ENCODE results near the gene ARSB.
A peak's percentile ranks its signal among the peaks of the same experiment; 100 is the strongest.
"Not testable (repeated sequence)": the region's sequence is repeated elsewhere in the genome, so short reads cannot be mapped to it uniquely, and the experiment has no call there.

ARSB gene

DNA sequence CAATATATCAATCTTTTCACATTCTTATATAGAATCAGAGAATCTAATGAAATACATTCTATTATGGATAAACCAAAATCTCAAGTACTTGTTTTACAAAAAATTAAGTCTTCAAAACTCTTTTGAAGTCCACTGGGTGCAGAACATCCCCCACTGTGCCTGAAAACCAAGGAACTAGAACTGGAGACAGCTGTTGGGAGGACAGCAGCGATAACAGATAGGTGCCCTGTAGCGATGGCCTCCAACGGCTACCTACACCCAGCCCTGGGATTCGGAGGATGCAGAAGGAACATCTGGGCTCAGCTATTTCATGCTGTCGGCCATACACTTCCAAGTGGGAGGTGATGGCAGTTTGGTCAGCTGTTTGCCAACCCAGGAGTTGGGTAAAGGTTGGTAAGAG lies 207.2 kb downstream of the ARSB start:
- no peak for DNase-seq (ENCODE audit: low spot score)

- no peak for DNase-seq (ENCODE audit: low spot score)
These were observed 208.5 kb downstream of the ARSB start for GRCh38 chr5:78776637-78777036.

DNA sequence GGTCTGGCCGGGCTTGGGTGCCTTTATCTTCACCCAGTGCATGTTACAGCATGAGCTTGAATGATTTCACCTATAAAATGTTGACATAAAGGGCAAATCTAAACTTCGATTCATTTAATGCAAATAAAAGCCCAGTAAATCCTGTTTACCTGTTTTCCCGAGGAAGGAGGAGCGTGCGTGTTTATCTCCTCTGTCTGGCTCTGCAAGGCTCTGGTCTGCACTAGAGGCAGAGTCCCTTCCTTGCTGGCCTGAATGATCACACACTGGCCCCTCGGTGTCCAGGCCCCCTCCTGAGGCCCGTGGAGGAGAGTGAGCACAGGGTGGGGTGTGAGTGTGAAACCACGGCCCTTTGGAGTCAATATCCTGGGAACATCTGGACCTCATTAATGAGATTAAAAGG lies 211.5 kb downstream of the ARSB start:
- DNase-seq (ENCODE audit: low spot score): no peak

DNA sequence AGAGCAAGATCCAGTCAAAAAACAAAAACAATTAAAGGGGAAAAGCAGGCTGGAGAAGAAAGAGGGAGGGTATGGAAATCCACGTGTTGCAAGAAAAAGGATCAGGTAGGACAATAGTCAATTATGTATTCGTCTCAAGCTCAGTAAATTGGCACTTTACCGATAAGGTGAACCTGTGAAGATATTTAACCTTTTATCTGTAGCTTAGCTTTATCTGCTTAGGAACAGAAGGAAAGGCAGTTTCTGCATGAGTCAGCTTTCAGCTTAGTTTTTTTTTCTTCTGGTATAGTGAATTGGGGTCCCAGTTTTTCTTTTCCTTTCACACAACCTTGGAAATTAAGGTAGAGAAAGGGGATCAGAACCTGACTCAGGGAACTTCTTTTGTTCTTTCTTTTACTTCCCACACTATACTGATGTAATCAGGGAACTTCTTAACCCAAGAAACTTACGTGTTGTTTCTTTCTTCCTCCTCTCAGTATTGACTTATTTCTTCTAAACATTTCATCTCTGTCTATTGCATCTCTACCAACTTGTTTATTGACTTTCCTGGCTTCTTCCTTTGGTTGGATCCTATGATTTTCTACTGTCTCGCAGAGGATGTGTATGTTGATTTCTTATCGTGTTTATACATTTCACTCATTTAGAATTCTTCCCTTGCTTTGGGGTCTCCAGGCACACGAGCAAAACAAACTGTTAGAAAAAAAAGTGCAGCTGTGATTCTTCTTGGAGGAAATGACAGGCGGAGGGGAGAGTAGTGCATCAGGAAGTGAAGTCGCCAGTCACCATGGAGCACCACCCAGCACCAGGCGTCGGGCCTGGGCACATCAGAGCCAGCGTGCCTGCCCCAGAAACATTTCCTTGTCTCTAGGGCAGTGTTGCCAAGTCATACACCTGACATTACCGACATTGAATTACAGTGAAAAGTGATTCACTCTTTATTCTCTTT lies 213.6 kb downstream of the ARSB start:
- no peak for DNase-seq (ENCODE audit: low spot score)

- DNase-seq (ENCODE audit: low spot score): no peak
These were observed 216.2 kb downstream of the ARSB start for GRCh38 chr5:78768781-78769380.

DNA sequence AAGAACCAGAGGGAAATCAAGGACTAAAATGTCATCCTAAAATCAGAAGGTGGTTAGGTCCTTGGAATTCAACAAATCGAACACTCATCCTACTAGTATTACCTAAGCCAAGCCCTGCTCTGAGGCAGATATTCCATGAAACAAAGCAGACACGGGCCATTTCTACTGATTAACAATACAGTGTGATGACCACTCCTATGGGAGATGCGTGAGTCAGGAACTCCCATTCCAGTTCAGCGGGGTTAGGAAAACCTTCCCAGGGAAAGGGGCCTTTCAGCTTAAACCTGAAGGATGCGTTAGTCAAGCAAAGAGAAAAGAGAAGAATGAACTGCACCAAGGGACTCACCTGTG lies 218.7 kb downstream of the ARSB start:
- DNase-seq (ENCODE audit: low spot score): no peak

DNA sequence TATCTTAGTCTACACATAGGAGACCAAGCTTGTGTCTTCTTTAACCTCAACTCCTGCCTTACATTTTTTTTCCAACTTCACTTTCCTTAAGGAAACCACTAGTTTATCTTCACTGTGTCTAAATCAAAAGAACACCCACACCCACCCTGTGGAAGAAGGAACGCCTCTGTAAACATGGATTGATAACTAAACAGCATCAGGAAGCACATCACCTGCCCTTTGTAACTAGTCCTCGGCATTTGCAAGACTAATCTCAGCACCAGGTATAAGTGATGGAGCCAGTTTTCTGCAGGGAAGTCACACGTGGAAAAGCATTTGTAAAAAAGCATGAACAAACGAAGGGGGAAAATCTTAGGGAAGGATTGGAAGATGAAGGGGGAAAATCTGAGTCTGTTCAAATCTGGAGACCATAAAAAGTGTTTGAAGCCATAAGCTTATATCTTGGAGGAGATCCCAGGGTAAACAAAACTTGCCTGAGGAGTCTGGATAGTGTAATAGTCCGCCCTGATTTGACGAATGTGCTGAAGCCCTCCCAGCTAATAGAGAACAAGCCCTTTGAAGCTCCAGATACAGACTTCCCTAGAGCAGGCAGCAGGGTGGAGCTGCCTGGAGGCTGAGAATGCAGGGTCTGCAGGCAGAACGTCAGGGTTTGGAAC lies 219.2 kb downstream of the ARSB start:
- DNase-seq (ENCODE audit: low spot score): no peak

GRCh38 chr5:78765116-78765515 lies 220.0 kb downstream of the ARSB start:
- no peak for DNase-seq (ENCODE audit: low spot score)

DNA sequence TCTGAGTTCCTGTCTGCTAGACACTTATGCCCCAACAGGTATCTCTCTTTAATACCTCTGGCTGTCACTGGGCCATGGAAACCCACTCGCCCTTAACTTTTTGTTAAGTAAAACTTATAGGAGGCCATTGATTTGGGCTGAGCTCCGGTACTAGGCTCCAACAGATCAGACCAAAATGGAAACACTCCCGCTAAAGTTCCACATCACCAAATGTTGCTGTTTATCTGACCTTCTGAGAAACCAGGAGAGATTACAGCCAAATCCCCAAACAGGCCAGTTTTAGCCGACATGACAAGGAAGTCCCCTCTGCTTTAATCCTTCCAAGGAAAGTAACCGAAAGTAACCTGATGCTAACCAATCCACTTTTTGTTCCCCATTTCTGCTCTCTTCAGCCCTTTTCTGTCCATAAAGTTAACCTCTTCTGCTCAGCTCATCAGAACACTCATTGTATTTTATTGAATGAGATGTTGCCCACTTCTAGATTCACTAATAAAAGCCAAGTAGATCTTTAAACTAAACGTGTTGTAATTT lies 221.4 kb downstream of the ARSB start:
- DNase-seq (ENCODE audit: low spot score): no peak

DNA sequence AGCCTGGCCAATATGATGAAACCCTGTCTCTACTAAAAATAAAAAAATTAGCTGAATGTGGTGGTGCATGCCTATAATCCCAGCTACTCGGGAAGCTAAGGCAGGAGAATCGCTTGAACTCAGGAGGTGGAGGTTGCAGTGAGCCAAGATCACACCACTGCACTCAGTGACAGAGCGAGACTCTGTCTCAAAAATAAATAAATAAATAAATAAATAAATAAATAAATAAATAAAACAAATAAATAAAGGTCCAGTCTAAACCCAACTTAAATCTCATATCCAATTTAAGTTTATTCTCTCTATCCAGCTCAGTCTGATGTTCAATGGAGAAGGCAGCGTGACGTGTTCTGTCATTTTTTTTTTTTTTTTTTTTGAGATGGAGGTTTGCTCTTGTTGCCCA lies 222.4 kb downstream of the ARSB start:
- DNase-seq (ENCODE audit: low spot score): not testable (repeated sequence)

DNA sequence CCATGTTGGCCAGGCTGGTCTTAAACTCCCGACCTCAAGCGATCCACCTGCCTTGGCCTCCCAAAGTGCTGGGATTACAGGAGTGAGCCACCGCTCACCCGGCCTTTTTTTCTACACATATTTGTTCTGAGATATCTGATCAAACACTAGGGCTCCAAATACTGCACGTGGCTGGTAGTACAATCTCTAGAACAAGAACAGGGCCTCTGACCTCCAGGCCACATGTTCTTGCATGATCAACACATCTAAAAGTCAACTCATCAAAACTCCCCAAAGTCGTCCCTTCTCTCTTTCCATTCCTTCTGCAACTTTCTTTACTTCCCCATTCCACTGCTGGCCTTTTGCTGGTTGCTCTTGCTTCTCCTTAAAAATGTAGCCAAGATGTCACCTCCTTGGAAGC lies 223.3 kb downstream of the ARSB start:
- DNase-seq (ENCODE audit: low spot score): no peak

GRCh38 chr5:78760770-78761169 lies 224.3 kb downstream of the ARSB start:
- DNase-seq (ENCODE audit: low spot score): no peak

DNA sequence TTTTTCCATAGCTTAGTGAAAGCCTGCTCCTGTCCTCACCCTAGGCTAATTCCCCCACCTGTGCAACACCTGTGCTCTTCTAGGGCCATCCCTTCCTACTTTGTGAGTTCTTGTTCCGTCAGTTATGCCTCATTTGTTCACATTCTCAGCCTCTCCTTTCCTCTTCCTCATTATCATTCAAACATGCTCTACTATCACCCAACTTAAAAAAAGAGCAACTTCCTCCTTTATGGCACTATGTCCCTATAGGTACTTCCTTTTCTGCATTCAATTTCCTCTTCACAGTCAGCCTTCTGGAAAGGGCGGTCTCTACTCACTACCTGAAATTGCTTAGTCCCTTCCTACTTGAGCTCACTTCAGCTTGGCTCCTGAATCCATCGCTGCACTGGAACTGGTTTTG lies 224.7 kb downstream of the ARSB start:
- peak; percentile 26 for DNase-seq (ENCODE audit: low spot score)

DNA sequence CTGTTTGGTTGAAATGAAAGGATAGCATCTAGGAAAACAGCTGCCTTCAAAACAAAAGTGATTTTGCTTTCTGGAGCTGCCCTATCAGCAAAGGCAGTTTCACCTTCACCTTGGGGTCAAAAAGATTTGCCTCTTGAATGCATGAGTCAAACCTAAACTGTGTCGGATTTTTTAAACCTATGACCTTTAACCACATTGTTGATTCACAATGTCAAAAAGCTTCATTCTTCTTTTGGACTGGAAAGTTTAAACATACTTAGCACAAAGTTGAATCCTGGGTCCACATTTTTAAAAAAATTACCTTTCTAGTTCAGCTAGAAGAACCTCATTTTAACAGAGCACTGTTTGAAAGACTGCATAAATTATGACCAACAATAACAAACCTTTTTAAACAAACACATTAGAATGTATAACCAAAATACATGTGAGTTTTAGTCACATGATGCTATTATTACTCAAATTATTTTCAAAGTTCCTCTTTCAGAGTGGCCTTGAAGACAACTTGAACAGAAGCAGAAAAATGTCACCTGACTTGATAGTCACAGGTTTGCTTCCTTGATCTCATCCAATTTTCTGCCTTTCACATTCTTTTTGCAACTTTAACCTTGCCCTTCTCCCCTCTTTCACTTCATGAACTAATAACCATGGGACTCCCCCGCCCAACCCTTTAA lies 226.8 kb downstream of the ARSB start:
- no peak for DNase-seq (ENCODE audit: low spot score)

DNA sequence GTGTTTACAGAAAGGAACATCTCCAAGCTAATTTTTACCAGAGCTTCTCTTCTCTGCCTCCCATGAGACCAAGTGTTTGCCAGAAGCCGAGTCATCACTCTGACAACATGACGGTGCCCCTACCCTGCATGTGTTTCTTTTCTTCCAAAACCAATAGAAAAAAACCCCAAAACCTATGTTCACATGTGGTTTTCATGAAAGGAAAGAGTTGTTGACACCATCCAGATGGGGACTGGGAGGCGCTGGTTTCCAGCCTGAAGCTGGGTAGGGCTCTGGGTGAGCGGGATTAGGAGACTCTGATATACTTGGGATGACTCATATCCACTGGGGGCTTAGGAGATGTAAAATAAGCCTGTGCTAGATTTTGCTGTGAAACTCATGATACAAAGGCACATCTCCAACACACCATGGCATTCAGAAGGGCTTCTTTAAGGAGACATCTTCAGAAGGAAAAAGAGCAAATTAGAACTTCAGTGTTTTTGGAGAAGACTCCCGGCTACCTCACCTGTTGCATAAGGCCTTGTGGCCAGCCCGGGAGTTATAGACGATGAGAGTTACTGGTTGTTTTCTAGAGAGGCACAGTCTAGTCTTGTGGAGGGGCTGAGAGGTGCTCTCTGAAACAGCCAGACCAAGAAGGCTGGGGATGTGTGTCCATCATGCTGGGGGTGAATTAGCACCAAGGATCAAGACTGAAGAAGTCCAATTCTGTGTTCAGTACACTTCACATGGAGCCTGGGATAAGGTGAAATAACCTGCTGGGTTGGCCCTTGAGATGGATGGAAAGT lies 227.6 kb downstream of the ARSB start:
- no peak for DNase-seq (ENCODE audit: low spot score)

DNA sequence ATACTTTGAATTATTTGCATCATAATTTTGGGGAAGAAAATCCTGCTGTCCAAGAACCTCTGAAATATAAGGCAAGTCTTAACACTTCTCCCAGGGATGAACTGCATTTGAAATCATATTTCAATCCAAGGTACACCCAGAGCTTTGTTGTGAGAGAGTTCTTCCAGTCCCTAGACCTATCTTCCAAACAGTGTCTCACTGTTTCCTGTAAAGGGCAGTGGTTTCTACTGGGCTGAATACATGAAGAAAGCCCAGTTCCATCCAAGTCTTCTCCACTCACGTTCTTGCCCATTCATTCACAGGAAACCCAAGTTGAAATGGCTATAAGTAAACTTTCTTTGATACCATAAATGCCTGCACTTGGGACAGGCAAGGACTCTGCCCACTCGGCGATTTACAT lies 228.3 kb downstream of the ARSB start:
- no peak for DNase-seq (ENCODE audit: low spot score)

DNA sequence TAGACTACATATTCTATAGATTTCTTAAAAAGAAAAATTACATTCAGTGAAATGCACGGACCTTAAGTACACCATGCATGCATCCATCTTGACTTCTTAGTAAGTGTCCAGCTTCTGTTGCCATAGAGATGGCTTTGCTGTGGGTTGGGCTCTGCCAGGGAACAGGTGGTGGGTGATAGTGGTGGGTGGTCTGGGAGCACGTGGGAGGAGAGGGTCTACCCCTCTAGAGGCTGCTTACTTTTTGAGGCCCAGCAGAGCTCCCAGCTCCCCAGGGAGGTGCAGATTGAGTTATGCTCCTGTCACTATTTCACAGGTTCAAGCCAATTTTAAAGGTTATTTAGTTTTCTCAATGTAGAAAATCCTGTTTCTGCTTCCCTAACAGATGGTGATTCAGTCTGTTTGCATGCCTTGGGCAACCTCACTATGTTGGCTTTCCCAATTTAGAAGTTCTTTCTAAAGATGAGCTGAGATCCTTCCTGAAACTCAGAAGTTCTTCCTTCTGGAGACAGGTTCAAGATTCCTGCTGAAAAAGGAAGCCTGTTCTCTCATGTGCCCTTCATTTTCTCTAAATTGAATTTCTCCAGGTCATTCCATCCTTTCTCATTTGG lies 229.2 kb downstream of the ARSB start:
- no peak for DNase-seq (ENCODE audit: low spot score)

DNA sequence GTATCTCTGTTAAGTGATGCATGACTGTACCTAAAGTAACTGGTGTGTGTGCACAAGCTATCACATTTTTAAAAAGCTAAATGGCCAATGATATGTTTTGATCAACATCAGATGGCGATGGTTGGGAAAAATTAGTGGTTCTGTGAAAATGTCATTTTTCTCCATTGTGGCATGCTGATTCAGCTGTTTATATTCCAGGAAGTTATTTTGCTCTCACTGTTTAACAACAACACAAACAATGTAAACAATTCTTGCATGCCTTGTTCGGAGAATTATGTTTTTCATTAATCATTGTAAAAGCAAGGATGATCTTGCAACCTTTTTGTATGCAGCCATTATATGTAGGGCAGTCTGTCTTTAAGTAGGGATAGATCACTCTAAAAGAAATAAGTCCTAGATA lies 230.5 kb downstream of the ARSB start:
- no peak for DNase-seq (ENCODE audit: low spot score)

GRCh38 chr5:78753093-78753531 lies 232.0 kb downstream of the ARSB start:
- DNase-seq (ENCODE audit: low spot score): no peak

DNA sequence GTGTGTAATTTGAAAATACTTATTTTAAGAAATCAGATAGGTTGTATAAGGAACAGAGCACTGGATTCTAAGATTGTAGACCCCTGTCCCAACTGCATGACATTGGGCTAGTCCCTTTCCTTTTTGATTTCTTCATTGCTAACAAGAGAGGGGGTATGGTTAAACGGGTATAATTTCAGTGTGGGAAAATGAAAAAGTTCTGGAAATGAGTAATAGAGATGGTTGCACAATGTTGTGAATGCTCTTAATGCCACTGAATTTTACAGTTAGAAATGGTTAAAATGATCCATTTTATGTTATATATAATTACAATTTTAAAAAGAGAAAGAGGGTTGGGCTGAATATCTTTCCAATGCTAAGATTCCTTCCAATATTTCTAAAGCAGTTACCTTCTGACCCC lies 233.2 kb downstream of the ARSB start:
- DNase-seq (ENCODE audit: low spot score): no peak

GRCh38 chr5:78750281-78750680 lies 234.8 kb downstream of the ARSB start:
- DNase-seq (ENCODE audit: low spot score): no peak
